Fibroblast of gingiva (primary cell): ENCODE measurements around the gene ARVCF.
A peak's percentile ranks its signal among the peaks of the same experiment; 100 is the strongest.

Source experiments
- DNase-seq: peaks from one replicate; pipeline ENCODE4 v3.0.0-alpha.2; 2011; ENCODE audit warnings: low read depth

The ARVCF gene

DNA sequence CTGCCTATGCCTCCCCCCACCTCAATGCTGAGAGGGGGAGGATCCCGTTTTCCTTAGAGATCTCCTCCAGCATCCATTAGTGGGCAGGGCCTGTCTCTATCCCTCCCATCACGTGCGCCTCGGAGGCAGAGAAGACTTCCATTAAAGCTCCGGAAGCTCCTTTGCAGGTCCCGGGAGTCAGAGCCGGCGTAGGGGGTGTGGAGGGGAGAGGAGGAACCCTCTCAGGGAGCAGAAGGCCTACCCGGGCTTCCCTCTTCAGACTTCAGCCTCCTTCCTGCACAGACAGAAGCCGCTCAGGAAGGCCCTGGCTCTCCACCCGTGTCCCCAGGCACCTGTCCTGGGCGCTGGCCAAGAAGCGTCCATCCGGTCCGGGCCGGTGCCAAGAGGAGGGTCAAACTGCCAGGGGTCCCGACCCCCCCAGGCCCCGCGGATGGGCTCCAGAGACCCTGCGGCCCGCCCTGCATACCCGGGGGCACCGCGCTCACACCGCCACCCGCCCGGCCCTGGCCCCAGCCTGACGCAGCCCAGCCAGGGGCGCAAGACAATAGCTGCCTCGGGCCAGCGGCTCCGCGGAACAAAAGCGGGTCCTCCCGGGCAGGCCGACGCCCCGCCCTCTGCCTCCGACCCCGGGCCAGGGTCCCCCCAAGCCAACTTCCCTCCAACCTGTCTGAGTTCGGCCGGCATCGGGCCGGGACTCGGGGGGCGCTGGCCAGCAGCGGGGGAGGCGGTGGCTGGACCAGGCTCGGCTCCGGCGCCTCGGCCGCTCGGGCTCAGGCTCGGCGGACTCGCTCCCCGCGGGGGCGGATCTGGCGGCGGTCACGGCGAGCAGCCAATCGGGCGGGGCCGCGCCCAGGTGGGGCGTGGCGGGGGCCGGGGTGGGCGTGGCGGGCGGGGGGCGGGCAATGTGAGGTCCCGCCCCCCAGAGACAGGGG, 29.9 kb downstream of the ARVCF start:
- DNase-seq, result peak; percentile 54

DNA sequence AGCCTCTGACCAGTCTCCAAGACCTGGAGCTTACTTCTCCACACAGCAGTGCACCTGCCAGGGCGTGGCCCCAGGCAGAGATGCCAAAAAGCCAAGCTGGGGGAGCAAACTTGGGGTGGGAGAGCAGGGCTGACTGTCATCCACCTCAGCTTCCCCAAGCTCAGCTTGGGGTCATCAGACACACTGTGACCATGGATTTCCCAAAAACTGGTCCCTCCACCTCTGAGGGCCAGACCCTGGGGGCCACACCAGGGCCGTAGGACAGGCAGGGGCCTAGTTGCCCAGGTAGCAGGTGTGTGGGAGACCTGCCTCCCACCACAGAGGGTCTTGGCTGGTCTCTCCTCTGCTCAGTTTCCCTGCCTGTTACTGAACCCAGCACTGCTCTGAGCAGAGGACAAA, 30.6 kb downstream of the ARVCF start:
- no peak for DNase-seq

DNA sequence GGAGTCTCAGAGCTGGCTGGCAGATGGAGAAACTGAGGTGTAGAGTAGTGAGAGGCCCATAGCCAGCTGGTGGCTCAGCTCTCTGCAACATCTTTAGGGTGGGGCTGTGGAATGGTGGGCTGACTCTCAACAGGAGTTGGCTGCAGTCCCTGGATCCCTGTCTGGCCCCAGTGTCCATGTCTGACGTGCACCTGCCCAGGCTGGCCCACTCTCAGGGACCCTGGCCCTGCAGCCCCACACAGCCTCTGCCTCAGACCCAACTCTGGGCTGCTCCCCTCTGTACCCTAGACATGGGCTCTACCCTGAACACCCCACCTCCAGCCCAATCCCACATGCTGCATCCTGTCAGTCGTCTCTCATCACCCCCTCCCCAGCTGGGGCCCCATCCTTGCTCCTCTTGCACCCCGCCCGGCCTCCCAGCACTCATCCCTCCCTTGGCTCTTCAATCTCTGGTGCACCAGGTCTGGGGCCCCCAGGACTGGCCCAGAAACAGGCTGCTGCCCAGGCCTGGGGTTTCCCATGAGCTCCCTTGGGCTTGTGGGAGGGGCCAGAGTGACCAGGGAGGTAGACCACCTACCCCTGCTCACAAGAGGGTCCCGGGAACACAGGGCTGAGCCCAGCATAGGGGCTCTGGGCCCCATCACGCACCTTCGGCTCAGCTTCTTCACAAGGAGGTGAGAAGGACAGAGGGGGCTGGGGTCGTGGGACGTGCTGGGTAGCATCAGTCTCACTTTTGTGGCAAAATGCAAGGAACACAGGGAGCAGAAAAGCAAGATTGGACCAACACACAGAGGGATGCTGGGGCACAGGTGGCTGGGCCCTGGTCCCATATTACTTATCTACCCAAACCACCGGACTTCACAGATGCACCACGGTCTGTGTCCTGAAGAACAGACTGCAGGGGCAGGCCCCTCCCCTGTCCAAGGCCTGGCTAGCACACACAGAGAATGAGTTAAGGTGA, 31.5 kb downstream of the ARVCF start:
- DNase-seq, result no peak

DNA sequence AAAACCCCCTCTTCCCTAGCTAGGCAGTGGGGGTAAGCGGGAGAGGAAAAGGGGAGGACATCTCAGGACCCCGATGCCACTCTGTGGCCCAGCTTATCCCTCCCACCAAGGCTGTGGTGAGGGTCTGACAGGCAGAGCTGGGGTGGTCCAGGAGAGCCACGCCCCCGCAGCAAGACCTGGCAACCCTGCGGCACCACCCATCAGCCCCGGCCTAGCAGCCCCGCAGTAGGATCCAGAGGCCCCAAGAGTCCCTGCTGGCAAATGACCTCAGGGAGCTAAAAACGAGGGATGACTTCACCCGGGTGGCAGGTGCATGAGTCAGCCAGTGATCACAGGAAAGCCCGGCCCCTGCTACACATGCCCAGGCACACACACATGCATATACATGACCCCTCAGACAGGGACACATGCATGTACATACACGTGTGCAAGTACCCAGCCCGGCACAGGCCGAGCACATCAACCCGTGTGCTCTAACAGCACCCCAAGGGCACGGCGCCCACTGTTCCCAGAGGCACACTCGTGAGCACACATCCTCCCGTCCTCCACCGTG, 32.3 kb downstream of the ARVCF start:
- no peak for DNase-seq

DNA sequence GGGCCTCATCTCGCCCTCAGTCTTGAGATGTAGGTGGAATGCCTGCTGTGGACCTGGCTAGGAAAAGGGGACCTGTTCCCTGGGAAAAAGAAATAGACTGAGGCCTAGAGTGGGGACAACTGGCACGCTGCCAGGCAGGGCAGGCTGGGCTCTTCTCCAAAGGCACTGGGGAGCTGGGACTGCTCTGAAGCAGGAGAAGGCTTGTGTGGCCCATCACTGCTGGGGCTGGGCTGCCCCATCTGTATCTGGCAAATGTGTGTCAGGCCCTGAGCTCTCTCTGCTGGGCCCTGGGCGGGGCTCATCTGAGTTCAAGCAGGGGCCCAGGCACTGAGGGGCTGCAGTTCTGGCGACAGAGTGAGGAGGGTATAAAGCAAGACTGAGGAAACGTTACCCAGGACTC, 32.9 kb downstream of the ARVCF start:
- DNase-seq, result no peak

DNA sequence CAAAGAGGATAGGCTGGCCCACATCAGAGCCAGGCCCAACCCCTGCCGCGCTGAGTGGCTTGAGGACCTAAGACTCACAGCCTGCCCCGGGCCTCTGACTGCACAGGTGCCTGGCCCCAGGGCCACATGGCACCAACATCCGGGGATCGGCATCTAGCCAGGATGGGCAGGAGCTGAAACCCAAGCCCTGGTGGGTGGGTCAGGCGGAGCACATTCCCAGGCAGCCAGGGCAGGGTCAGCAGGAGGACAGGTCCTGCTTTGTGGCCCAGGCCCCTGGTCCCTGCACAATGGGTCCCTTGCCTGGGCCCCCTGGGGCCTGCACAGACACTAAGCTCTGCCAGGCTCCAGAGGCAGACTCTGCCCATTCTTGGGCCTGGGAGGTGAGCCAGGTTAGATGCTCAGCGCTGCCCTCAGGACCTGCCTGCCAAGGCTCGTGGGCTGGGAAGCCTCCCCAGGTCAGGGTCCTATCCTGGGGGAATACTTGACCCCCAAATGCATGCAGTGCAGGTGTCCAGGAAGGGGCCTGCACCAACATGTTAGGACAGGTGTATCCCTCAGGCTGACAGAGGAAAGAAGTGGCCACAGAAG, 33.5 kb downstream of the ARVCF start:
- no peak for DNase-seq

DNA sequence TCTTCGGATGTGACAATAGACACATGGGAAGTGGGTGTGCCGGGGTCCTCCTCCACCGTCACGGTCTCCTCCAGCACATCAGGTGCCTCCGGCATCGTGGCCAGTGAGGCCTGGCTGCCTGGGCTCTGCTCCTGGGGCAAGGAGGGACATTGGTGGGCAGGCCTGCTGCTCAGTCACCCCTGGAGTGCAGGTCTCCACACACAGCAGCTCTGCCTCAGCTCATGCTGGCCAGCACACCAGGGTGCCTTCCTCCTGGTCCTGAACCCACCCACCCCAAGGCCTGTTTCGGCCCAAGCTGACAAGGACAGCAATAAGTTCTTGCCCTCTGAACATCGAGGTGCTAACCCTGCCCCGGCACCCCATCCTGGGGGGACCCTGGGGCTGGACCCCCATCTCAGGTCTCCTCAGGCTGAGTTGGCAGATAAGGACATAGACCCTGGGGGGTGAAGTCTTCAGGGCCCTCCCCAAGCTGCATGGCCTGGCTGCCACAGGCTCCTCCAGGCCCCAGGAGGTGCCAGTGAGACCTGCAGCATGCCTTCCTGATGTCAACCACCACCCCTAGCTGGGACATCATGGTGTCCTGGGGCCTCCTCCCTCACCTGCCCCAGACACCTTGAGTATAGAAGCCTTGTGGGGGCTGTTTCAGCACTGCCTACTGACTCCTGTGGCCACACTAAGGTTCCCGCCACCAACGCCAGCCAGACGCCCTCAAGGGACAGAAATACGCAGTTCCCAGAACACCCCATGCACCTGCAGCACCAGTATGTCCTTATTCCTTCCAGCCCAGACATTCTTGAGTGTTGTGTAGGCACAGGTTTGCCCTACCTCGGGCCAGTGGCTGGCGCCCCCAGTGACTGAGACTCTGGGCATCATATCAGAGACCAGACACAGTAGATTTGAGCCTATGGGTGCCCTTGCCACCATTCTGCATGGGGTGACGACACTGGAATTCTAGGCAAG, 34.4 kb downstream of the ARVCF start:
- no peak for DNase-seq

DNA sequence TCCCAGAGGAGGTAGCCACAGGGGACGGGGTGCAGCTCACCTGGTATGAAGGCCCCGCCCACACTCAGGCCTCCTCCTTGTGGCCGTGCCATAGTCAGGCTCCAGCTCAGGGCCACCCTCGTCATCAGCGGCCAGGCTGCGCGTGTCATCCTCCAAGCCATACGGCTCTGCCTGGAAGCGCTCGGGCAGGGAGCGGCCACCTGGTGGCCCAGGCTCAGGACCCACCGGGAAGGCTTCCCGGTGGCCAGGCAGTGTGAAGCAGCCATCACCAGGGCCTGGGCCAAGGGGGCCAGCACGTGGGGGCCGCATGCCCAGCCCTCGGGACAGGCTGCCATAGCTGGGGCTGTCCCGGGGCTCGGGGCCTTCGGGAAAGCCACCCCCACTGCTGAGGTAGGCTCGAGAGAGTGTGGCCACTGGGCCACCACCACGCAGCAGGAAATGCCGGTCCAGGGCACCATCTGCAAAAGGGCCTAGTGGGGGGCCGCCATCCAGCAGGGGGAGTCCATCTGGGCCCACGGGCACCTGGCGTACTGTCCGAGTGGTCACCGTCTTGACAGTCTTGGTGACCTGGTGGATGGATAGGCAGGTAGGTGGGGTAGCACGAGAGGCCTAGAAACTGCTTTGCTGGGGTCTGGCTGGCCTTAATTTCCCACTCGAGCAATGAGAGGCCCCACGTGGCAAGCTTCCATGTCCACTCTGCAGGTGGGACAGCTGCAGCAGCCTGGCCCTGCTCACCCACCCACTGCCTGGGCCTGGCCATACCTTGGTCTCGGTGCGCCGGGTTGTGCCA, 35.3 kb downstream of the ARVCF start:
- no peak for DNase-seq

DNA sequence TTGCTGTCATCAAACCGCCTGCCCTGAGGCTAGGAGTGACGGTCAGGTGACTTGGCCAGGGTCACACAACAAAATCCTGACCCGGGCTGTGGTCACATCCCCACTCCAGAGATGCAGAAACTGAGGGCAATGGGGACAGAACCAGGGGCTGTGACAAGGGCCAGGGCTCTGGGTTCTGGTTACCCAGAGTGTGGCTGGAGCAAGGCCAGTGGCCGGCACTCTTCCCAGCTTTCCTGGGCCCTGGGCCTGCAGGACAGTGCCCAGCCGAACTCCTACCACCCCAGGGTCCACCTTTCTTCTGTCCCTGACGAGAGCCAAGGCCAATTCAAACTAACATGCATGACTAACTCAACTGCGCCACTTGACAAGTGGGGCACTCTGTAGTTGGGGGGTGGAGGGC, 35.9 kb downstream of the ARVCF start:
- no peak for DNase-seq

DNA sequence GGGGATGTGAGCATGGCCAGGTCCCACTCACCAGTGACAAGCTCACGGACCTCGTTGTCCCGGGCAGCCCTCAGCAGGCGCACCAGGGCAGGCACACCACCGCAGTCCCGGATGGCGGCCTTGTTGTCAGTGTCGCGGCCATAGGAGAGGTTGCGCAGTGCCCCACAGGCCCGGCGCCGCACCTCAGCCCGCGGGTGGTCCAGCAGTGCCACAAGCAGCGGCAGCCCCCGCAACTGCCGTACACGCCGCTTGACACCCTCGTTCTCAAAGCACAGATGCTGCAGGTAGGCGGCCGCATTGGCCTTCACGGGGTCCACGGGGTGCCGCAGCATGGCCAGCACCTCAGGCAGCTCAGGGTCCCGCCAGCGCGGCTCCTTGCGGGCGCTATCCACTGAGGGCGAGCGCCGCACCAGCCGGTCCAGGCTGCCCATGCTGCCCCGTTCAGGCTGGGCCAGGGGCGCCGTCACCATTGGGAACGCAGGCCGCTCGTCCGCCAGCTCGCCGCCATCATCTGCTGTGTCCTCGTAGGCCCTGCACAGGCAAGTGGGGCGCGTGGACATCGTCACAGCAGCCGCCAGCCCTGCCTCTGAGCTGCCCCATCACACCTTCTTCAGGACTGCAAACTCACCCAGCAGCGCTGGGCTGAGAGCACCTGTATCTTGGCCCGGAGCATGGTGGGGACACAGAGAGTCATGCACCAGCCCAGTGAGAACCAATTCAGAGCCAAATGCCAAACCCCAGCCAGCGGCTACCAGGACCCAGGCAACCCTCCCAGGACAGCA, 36.7 kb downstream of the ARVCF start:
- no peak for DNase-seq

DNA sequence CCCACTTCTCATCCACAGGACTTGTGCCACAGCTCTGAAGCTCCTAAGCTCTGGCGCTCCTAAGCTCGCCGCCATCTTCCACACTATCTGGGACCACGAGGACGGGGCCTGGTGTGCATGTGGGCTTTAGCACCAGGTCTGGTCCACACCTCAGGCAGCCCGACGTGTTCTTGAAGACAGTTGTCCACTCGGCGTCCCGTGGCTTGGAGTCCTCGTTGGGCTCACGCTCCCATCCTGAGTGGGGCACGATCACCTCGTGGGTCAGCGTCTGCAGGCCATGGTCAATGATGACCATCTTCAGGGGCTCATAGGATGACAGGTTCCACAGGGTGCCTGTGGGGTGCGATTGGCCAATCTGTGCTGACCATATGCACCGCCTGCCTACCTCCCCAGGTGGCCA, 37.9 kb downstream of the ARVCF start:
- no peak for DNase-seq

DNA sequence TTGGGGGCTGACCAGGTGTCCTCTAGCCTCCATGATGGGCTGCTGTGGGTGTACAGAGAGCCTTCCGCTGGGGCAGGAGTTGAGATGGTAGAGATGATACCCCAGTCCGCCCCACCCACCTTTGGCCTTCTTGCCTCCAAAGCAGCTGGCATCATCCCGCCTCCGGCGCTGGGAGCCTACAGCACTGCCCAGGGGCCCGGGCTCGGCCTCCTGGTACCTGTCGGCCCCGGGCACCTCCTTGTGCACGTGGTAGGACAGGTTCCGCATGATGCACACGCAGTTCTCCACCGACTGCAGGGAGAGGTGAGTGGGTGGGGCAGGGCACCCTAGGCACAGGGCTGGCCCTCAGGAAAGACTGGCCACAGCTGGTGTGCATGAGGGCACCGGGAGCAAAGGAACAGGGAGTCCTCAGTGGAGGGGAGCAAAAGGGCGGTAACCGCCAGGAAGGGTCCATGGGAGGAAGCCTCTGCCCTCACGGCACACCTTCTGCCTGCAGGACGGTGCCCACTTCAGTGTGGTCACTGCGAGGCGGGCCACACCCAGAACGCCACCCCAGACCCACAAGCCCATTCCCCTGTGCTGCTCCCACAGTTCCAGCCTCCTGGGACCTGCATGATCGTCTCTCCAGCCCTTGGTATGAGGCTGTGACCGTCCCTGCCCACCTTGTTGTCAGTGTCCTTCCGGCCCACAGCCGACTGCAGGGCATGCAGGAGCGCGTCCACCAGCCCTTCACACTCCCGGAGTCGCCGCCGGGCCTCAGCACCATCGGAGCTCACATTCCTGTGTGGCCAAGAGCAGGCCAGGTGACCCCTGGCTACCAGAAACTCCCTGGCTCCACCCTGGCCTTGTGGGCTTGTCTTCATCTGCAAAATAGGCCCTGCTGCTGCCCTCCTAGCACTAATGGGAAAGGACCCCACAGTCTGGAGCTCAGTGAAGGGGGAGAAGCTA, 39.1 kb downstream of the ARVCF start:
- no peak for DNase-seq

DNA sequence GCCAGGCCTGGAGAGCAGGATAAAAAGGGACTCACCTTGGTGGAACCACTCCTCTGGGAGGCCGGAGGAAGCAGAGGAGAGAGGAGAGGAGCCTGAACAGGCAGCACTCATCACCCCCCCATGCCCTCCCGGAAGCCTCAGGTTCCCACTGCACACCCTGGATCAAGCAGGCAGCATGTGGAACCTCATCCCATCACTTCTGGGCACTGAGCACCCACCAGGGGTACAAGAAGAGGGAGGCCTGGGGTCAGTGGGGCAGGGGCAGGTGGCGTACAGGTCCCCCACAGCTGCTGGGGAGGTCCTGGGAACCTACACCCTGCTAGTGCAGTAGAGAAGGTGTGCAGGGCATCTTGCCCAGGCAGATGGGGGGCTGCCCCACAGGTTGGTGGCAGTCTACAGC, 40.0 kb downstream of the ARVCF start:
- DNase-seq, result no peak

DNA sequence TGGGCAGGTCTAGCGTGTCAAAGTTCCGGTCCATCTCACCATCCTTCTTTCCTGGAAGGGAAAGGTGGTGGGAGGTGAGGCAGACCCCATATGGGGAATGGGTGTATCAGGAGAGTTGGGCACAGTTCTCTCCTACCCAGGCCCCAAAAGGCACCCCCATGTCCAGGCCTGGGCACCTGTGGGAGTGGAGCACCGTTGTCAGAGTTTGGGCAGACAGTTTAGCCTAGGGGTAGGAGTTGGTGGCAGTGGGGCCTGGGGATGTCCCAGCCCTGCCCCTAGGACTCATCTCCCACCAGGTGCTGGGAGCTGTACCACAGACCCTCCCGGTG, 41.0 kb downstream of the ARVCF start:
- no peak for DNase-seq

DNA sequence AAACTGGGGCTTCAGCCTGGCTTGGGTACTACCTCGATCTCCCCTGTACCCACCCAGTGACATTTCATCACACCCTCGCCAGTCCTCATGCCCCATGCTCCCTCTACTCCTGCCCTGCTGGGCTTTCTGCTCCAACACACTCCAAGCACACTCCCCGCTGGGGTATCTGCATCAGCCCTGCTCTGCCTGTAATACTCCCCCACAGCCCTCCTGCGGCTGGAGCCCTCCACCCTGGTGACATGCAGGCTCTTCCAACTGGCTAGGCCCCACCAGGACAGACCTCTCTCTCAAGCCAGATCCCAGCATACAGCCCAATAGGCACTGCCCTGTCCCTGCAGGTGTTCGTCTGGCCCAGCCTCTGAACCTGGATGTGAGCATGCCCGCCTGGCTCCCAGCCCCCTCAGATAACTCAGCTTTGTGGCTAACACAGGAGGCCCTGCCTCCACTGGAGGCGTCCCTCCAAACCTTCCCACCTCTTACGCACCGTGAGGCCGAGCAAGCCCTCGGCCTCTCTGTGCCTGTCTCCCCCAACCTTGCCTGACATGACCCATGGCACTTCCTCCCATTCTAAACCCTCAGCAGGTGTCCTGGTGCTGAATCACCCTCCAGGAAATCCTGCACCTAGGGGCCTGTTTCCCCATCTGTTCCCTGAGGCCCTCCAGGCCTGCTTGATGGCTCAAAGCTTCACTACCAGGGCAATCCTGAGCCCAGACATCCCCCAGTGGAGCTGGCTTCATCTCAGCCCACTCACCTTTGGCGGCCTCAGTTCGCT, 41.5 kb downstream of the ARVCF start:
- no peak for DNase-seq

DNA sequence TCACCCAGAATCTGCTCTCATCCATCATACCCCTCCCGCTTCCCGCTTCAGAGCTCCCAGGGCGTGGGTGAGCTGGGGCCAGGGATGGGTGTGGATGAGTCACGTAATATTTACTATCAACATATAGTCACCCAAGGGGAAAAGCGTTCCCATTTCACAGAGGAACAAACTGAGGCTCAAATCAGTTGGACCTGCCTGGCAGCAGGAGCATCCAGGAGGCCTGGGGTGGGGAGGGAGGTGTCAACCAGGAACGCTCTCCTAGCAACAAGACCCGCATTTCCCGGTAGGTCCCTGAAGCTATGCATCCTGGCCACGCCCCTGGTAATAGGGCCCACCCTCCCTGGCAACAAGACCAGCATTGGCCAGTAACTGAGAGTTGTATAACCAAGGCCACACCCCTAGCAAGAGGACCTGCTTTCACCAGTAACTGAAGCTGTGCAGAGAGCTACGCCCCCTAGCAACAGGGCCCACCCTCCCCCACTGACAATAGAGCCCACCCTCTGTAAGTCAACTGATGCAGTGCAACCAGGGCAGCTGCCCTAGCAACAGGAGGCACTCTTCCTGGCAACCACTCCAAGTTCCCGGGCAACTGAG, 42.3 kb downstream of the ARVCF start:
- peak; percentile 19 for DNase-seq

DNA sequence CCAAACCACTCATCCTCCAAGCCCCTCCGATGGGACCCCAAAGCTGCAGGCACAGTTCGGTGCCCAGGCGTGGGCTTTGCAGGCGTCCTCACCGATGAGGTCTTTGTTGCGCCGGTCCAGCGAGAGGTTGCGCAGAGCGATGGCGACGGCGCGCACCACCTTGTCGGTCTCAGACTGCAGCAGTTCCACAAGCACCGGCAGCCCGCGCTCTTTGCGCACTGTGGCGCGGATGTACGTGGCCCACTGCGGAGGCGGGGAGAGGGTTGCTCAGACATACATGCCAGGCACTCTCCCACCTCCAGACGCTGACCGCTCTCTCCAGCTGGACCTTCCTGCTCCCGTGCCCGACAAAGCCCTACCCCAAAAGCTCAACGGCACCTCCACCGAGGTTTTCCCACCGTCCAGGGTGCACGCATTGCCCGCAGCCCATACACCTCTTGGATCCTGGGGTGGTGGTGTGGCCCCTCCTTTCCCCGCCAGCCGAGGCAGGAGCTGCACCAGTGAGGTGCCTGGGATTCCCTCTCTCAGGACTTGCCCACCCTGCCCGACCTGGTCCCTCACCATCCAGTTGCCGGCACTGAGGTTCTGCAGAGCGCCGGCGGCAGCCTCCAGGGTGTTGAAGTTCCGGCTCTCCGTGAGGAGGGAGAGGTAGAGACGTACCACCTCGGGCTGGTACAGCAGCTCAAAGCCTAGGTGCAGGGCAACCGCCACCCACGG, 42.9 kb downstream of the ARVCF start:
- DNase-seq, result no peak
